HG03460 (cell line): ENCODE results near the gene NCKAP5L.

ENCODE experiments used
- ATAC-seq: cut with Tn5 transposase; IDR thresholded peaks from one replicate; pipeline ENCODE4 v1.9.1; 2021; ENCODE audit not compliant: unreplicated experiment

NCKAP5L gene

GRCh38 chr12:49744363-49744885 lies 83.8 kb downstream of the NCKAP5L start:
- no peak for ATAC-seq

DNA sequence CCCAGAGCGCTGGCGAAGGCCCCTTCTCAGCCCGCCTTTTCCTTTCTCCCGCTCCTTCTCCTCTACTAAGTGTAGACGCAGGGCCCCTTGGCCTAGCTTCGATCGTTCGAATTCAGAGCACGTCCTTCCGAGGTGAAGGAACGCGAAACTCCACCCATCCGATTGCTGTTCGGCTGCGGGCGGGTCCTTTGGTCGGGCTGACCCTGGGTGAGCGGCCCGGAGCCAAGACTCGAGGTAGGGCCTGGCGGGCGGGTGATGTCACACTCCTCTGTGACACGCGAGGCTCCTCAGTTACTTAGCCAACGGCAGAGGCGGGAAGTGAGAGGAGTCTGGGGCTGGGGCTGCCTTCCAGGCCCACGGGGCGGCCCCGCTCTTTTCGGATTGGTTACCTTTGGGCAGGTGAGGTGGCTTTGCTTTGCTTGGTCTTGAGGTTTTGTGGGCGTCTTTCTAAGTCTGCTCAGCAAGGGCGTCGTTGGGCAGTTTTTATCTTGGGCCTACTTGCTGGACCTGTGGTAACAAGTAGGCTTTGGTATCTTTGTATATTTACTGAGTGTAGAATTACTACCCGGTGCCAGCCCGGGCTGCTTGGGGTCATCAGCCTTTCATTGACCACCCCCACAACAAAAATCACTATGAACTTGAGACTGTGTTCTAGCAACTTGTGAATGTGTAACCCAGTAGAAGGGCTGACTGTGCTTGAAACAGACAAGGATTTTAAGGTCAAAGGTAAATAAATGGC lies 86.2 kb downstream of the NCKAP5L start:
- peak; percentile 65 for ATAC-seq
